Fibroblast of mammary gland (primary cell): ENCODE results near the gene GALNT14.

Source experiments
- DNase-seq: peaks from one replicate; pipeline ENCODE4 v3.0.0-alpha.2; 2010; ENCODE audit warnings: low read depth
- H3K4me3 ChIP-seq: 2 replicates; pipeline ENCODE4 v1.5.1; 2011; ENCODE audit warnings: low read depth, mild to moderate bottlenecking, low read length, moderate library complexity; ENCODE audit not compliant: control insufficient read depth
- CTCF ChIP-seq: conservative IDR thresholded peaks from 2 replicates; pipeline ENCODE4 v1.5.1; 2011; ENCODE audit warnings: low read depth, low read length, inconsistent platforms; ENCODE audit not compliant: control insufficient read depth, insufficient read depth

Gene GALNT14

GRCh38 chr2:30960213-30960612 lies 178.0 kb downstream of the GALNT14 start:
- TF ChIP-seq CTCF = no peak
- no peak overlapping the region for H3K4me3 ChIP-seq
- no peak for DNase-seq

- TF ChIP-seq CTCF = no peak
- H3K4me3 ChIP-seq = no peak overlapping the region
- no peak for DNase-seq
Measured at GRCh38 chr2:30959653-30960052, 178.6 kb downstream of the GALNT14 start.

GRCh38 chr2:30958918-30959265 lies 179.3 kb downstream of the GALNT14 start:
- H3K4me3 ChIP-seq = no peak overlapping the region
- TF ChIP-seq CTCF = no peak
- DNase-seq = no peak

GRCh38 chr2:30958193-30958917 lies 179.9 kb downstream of the GALNT14 start:
- DNase-seq = no peak
- TF ChIP-seq CTCF = no peak
- no peak overlapping the region for H3K4me3 ChIP-seq

- no peak for DNase-seq
- no peak overlapping the region for H3K4me3 ChIP-seq
- TF ChIP-seq CTCF = no peak
Measured at GRCh38 chr2:30957591-30957990, 180.6 kb downstream of the GALNT14 start.

GRCh38 chr2:30956995-30957394 lies 181.2 kb downstream of the GALNT14 start:
- TF ChIP-seq CTCF = no peak
- peak; percentile 1 for DNase-seq
- H3K4me3 ChIP-seq = no peak overlapping the region
